Muscle layer of colon (tissue), 2 donors: ENCODE measurements around the gene CAPZB.

Source experiments
- H3K27ac ChIP-seq: one replicate; pipeline ENCODE4 v1.7.0; 2013; ENCODE audit warnings: low read depth, mild to moderate bottlenecking, low read length, moderate library complexity
- H3K27me3 ChIP-seq, 2 donors: one replicate each; pipeline ENCODE4 v1.7.0; 2013; ENCODE audit warnings: low read length in 2 of 2, mild to moderate bottlenecking in 2 of 2; ENCODE audit not compliant: insufficient read depth in 2 of 2, control insufficient read depth in 1 of 2
- H3K36me3 ChIP-seq: one replicate; pipeline ENCODE4 v1.7.0; 2013; ENCODE audit warnings: mild to moderate bottlenecking, low read length; ENCODE audit not compliant: insufficient read depth
- H3K4me1 ChIP-seq: one replicate; pipeline ENCODE4 v1.7.0; 2013; ENCODE audit warnings: mild to moderate bottlenecking, low read length; ENCODE audit not compliant: insufficient read depth
- H3K4me3 ChIP-seq, 2 donors: one replicate each; pipeline ENCODE4 v1.7.0; 2013; ENCODE audit warnings: low read length in 2 of 2, low read depth in 1 of 2, mild to moderate bottlenecking in 1 of 2, moderate library complexity in 1 of 2
- H3K9ac ChIP-seq: one replicate; pipeline ENCODE4 v1.7.0; 2013; ENCODE audit warnings: low read length
- H3K9me3 ChIP-seq: one replicate; pipeline ENCODE4 v1.7.0; 2013; ENCODE audit warnings: mild to moderate bottlenecking, low read length
- donor health status: abdominal sarcoma.
- donor health status: Adenocarcinoma of cecum.

Gene CAPZB

GRCh38 chr1:19480282-19480681 is 5.1 kb downstream of the CAPZB start:
- Histone ChIP-seq H3K9ac (peak overlapping the region; percentile 9), H3K36me3 (no peaks in the 10 kb centered on the region), H3K27me3 (no peaks in the 10 kb centered on the region), H3K9me3 (no peaks in the 10 kb centered on the region), H3K4me1 (peaks cover 88% of the 10 kb centered on the region), H3K27ac (peak overlapping the region; percentile 8), H3K4me3 (no peak overlapping the region)

GRCh38 chr1:19479351-19480120 is 5.8 kb downstream of the CAPZB start:
- Histone ChIP-seq H3K27ac (peak overlapping the region; percentile 8), H3K27me3 (no peaks in the 10 kb centered on the region)

GRCh38 chr1:19478322-19478721 is 7.0 kb downstream of the CAPZB start:
- no peak overlapping the region for H3K9ac ChIP-seq
- H3K4me1 ChIP-seq, result peaks cover 95% of the 10 kb centered on the region
- H3K27me3 ChIP-seq, result no peaks in the 10 kb centered on the region
- peak overlapping the region; percentile 8 for H3K27ac ChIP-seq
- no peaks in the 10 kb centered on the region for H3K9me3 ChIP-seq
- no peak overlapping the region for H3K4me3 ChIP-seq
- H3K36me3 ChIP-seq, result peaks cover 1% of the 10 kb centered on the region

More at GRCh38 chr1:19479351-19480120, 5.8 kb downstream of the CAPZB start:
- H3K4me3 ChIP-seq, result no peak overlapping the region
- no peaks in the 10 kb centered on the region for H3K9me3 ChIP-seq
- no peak overlapping the region for H3K9ac ChIP-seq
- H3K4me1 ChIP-seq, result peaks cover 96% of the 10 kb centered on the region
- no peaks in the 10 kb centered on the region for H3K36me3 ChIP-seq

- Histone ChIP-seq H3K36me3 (peaks cover 7% of the 10 kb centered on the region), H3K4me3 (peak overlapping the region in 1 of 2 donors; percentile 10), H3K4me1 (peaks cover 88% of the 10 kb centered on the region), H3K27ac (peak overlapping the region; percentile 12), H3K9ac (no peak overlapping the region), H3K27me3 (no peaks in the 10 kb centered on the region), H3K9me3 (no peaks in the 10 kb centered on the region)
Measured at GRCh38 chr1:19477284-19478249, 7.8 kb downstream of the CAPZB start.

GRCh38 chr1:19476450-19477190 is 8.7 kb downstream of the CAPZB start:
- H3K9me3 ChIP-seq, result no peaks in the 10 kb centered on the region
- peaks cover 86% of the 10 kb centered on the region for H3K4me1 ChIP-seq
- no peaks in the 10 kb centered on the region for H3K27me3 ChIP-seq
- no peak overlapping the region for H3K9ac ChIP-seq
- peak overlapping the region in 1 of 2 donors; percentile 10 for H3K4me3 ChIP-seq
- peaks cover 7% of the 10 kb centered on the region for H3K36me3 ChIP-seq
- peak overlapping the region; percentile 60 for H3K27ac ChIP-seq

- H3K27me3 ChIP-seq, result no peaks in the 10 kb centered on the region
- H3K36me3 ChIP-seq, result peaks cover 10% of the 10 kb centered on the region
- H3K4me3 ChIP-seq, result no peak overlapping the region
- no peaks in the 10 kb centered on the region for H3K9me3 ChIP-seq
- no peak overlapping the region for H3K27ac ChIP-seq
- H3K9ac ChIP-seq, result no peak overlapping the region
- peaks cover 83% of the 10 kb centered on the region for H3K4me1 ChIP-seq
Measured at GRCh38 chr1:19475296-19475695, 10.0 kb downstream of the CAPZB start.

- H3K4me1 ChIP-seq, result peaks cover 84% of the 10 kb centered on the region
- no peak overlapping the region for H3K9ac ChIP-seq
- no peaks in the 10 kb centered on the region for H3K9me3 ChIP-seq
- H3K4me3 ChIP-seq, result no peak overlapping the region
- no peaks in the 10 kb centered on the region for H3K27me3 ChIP-seq
- peak overlapping the region; percentile 17 for H3K27ac ChIP-seq
- H3K36me3 ChIP-seq, result peaks cover 12% of the 10 kb centered on the region
Measured at GRCh38 chr1:19472174-19472573, 13.2 kb downstream of the CAPZB start.

- H3K9me3 ChIP-seq, result no peaks in the 10 kb centered on the region
- H3K36me3 ChIP-seq, result peaks cover 12% of the 10 kb centered on the region
- peaks cover 77% of the 10 kb centered on the region for H3K4me1 ChIP-seq
- peak overlapping the region; percentile 60 for H3K27ac ChIP-seq
- peak overlapping the region; percentile 28 for H3K9ac ChIP-seq
- H3K27me3 ChIP-seq, result no peaks in the 10 kb centered on the region
- H3K4me3 ChIP-seq, result no peak overlapping the region
Measured at GRCh38 chr1:19469004-19469403, 16.3 kb downstream of the CAPZB start.

GRCh38 chr1:19468397-19468956 is 16.9 kb downstream of the CAPZB start:
- H3K27me3 ChIP-seq, result no peaks in the 10 kb centered on the region
- peaks cover 76% of the 10 kb centered on the region for H3K4me1 ChIP-seq
- peak overlapping the region; percentile 60 for H3K27ac ChIP-seq
- H3K9me3 ChIP-seq, result no peaks in the 10 kb centered on the region
- H3K4me3 ChIP-seq, result no peak overlapping the region
- H3K36me3 ChIP-seq, result peaks cover 12% of the 10 kb centered on the region
- peak overlapping the region; percentile 28 for H3K9ac ChIP-seq

GRCh38 chr1:19467199-19468187 is 17.8 kb downstream of the CAPZB start:
- Histone ChIP-seq H3K4me3 (no peak overlapping the region), H3K27me3 (no peaks in the 10 kb centered on the region), H3K4me1 (peaks cover 86% of the 10 kb centered on the region), H3K36me3 (peaks cover 5% of the 10 kb centered on the region), H3K27ac (peak overlapping the region; percentile 6), H3K9me3 (no peaks in the 10 kb centered on the region), H3K9ac (peak overlapping the region; percentile 9)
